ENCODE measurements around the gene LLCFC1. TPM values are rescaled to one million over a fixed set of nuclear protein-coding genes. Genes with fewer than 3 reads are reported as not detected.

LLCFC1 gene
- total RNA-seq, 2 experiments from 2014 or later = not detected

DNA sequence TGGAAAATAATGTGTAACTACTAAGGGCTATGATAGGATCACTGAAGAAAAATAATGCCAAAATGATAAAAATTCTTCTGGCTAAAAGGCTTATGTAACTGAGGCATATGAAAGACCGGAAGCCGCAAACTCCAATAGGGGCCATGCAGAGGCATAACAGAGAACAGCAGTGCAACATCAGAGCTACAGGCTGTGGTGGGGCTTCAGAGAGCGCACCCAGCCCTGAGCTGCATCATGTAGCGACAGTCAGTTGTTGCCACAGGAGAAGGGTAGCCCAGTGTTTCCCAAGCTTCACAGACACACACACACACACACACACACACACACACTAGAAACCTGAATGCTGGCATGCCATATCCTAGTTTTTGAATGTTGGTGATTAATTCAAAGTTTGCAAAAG lies 9.3 kb downstream of the LLCFC1 start:
- H3K27ac Mint-ChIP-seq = no peak overlapping the region
- peaks cover 5% of the 10 kb centered on the region for H3K27me3 Mint-ChIP-seq
- H3K36me3 Mint-ChIP-seq = no peaks in the 10 kb centered on the region
- H3K4me3 Mint-ChIP-seq = no peak overlapping the region
- no peak for DNase-seq
- H3K9me3 Mint-ChIP-seq = no peaks in the 10 kb centered on the region
- H3K4me1 Mint-ChIP-seq = no peaks in the 10 kb centered on the region

DNA sequence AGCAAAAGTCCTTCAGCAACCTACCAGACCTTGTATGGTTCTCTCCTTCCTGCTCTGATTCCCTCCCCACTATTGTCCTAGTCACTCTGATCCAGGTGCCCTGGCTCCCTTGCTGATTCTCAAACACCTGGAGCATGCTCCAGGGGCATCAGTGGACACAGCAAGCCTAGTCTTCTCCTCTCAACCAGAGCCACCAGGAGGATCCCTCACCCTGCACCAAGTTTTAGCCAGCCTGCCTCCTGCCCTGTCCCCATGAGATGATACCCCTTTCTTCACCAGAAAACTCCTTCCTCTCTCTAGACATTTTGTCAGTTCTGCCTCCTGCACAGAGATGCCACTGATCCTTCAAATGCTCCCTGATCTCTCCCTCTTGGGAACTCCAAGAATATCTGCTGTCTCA lies 11.0 kb downstream of the LLCFC1 start:
- Mint-ChIP-seq H3K9me3 (peaks cover 4% of the 10 kb centered on the region), H3K4me1 (no peaks in the 10 kb centered on the region), H3K27ac (no peak overlapping the region), H3K27me3 (peaks cover 5% of the 10 kb centered on the region), H3K36me3 (peaks cover 3% of the 10 kb centered on the region), H3K4me3 (no peak overlapping the region)
- DNase-seq = no peak

DNA sequence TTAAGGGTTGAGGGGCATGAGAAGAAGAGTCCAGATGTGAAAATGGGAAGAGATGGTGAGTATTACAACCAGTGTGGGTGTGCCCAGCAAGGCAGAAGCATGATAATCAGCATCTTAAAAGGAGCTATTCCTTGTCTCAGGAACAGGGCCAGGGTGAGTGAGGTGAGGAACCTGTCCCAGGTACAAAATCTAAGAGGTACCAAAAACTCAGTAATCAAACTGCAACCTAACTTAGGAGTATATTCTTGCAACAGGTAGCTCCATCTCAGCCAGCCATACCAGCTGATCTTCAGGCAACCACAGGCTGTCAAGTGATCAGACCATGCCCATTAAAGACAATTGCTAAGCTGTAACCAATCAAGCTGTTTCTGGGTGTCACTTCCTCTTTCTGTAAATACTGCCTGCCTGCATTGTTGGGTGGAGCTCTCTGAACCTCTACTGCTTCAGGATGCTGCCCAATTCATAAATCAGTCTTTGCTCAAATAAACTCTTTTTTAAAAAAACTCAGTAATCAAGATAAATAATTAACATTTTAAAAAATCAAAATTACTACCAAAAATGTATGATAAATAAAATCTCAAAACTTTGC lies 15.5 kb downstream of the LLCFC1 start:
- Mint-ChIP-seq H3K27ac (no peak overlapping the region), H3K36me3 (peaks cover 5% of the 10 kb centered on the region), H3K4me1 (no peaks in the 10 kb centered on the region), H3K9me3 (peaks cover 17% of the 10 kb centered on the region), H3K27me3 (peaks cover 5% of the 10 kb centered on the region), H3K4me3 (no peak overlapping the region)
- DNase-seq = no peak

DNA sequence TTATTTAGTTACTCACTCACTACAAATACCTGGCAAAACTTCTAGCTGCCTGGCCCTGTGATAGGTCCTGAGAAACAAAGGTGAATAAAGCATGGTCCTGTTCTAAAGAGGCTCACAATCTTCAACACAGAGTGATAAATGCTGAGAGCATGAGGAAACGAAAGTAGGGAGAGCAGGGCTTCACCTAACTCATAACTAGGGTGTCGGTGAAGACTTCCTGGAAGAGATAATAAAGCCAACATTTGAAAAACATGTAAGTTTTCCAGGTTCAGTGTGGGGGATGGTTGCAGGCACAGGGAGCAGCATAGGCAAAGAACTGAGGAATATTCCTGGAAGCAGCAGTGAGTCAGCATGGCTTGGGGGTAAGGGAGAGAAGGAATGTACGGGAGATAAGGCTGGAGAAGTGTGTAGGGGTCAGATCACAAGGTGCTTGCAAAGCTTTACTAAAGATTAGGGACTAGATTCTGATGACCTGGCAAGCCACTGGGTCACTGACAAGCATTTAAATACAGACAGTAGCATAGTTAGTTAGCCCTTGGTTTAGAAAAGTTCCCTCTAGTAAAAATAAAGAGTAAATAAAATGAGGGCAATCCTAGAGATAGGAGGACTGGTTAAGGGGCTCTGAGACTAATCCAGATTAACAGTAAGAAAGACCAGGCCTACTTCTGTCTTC lies 17.8 kb downstream of the LLCFC1 start:
- Mint-ChIP-seq H3K4me3 (no peak overlapping the region), H3K9me3 (peaks cover 17% of the 10 kb centered on the region), H3K36me3 (peaks cover 5% of the 10 kb centered on the region), H3K27ac (no peak overlapping the region), H3K4me1 (no peaks in the 10 kb centered on the region), H3K27me3 (no peaks in the 10 kb centered on the region)
- no peak for DNase-seq

DNA sequence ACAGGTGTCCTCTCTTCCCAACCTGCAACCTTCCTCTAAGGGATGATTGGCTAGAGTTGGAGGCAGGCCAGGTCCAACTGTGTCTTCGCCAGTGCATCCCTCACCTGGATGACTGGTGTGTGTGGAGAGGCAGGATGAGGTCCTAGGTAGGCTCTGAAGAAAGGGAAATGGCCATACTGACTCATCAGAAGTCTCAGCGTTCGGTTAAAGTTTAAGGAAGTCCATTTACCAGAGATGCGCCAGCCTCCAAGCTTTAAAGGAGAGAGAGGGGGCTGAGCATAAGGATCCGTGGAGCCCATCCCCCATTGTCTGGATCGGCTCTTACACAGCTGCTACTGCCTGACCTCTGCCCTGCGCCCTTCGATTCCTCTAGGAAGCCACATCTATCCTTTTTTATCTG lies 18.4 kb downstream of the LLCFC1 start:
- Mint-ChIP-seq H3K27me3 (no peaks in the 10 kb centered on the region), H3K36me3 (peaks cover 5% of the 10 kb centered on the region), H3K9me3 (peaks cover 17% of the 10 kb centered on the region), H3K4me1 (no peaks in the 10 kb centered on the region), H3K27ac (no peak overlapping the region), H3K4me3 (no peak overlapping the region)
- DNase-seq = no peak

DNA sequence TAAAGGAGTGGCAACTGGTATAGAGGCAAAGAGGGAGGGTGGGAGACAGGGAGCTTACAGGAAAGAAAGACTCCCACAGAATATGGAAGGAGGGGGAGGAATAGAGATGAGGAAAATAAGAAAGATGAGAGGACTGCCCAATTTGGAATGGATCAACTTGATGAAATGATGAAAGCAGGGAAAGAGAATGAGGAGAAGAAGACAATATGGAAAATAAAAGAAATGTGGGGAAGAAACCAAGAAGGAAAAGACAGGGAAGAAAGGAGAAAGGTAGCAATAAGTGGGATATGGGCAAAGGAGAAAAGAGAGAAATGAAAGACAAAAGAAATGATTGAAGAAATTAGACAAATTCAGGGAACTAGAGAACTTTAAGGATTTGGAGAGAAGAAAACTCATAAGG lies 19.9 kb downstream of the LLCFC1 start:
- Mint-ChIP-seq H3K4me1 (no peaks in the 10 kb centered on the region), H3K27me3 (no peaks in the 10 kb centered on the region), H3K27ac (no peak overlapping the region), H3K9me3 (peaks cover 17% of the 10 kb centered on the region), H3K36me3 (peaks cover 2% of the 10 kb centered on the region), H3K4me3 (no peak overlapping the region)
- no peak for DNase-seq

DNA sequence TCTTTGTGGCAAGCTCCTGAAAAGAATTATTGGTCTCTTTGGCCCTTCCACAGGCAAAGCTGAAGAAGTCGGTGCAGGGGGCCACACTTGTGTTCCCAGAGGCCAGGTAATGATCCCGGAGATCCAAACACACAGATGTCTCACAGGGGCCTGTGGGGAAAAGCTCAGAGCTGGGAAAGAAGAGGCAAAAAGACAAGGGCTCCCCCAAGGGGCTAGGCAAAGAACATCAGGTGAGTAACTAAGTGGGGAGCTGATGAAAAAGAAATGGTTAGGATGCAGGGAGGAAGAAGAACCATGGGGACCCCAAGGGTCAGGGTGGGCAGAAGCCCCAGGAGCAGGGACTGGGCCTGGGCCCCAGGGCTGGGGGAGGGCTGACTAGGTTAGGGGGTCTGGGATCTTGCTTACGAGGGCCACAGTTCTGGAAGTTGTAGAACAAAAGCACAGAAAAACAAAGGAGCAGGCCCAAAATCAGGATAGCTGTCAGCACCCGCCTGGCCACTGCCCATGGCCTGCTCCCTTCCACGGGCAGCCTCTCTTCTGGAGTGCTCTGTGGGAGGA lies 21.8 kb downstream of the LLCFC1 start:
- H3K27ac Mint-ChIP-seq = no peak overlapping the region
- H3K9me3 Mint-ChIP-seq = peaks cover 6% of the 10 kb centered on the region
- no peaks in the 10 kb centered on the region for H3K36me3 Mint-ChIP-seq
- H3K4me1 Mint-ChIP-seq = no peaks in the 10 kb centered on the region
- no peak for DNase-seq
- H3K4me3 Mint-ChIP-seq = no peak overlapping the region
- H3K27me3 Mint-ChIP-seq = no peaks in the 10 kb centered on the region

DNA sequence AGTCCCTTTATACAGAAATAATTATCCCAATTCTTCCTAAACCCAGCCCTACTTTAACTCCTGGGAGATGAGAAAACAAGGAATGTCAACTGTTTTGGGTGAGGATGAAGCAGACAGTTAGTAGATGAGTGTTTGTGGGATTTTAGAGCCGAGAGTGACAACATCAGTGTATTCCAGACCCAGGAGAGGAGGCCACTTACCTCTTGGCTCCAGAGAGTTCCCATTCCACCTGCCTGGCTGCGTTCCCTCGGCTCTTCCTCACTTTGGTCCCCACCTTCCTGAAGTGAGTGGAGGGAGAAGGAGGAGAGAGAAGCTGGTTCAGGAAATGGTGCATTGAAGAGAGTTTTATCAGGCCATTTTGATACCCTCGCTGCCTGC lies 22.3 kb downstream of the LLCFC1 start:
- Mint-ChIP-seq H3K27me3 (no peaks in the 10 kb centered on the region), H3K36me3 (no peaks in the 10 kb centered on the region), H3K27ac (no peak overlapping the region), H3K9me3 (peaks cover under 1% of the 10 kb centered on the region), H3K4me3 (no peak overlapping the region), H3K4me1 (no peaks in the 10 kb centered on the region)
- no peak for DNase-seq

DNA sequence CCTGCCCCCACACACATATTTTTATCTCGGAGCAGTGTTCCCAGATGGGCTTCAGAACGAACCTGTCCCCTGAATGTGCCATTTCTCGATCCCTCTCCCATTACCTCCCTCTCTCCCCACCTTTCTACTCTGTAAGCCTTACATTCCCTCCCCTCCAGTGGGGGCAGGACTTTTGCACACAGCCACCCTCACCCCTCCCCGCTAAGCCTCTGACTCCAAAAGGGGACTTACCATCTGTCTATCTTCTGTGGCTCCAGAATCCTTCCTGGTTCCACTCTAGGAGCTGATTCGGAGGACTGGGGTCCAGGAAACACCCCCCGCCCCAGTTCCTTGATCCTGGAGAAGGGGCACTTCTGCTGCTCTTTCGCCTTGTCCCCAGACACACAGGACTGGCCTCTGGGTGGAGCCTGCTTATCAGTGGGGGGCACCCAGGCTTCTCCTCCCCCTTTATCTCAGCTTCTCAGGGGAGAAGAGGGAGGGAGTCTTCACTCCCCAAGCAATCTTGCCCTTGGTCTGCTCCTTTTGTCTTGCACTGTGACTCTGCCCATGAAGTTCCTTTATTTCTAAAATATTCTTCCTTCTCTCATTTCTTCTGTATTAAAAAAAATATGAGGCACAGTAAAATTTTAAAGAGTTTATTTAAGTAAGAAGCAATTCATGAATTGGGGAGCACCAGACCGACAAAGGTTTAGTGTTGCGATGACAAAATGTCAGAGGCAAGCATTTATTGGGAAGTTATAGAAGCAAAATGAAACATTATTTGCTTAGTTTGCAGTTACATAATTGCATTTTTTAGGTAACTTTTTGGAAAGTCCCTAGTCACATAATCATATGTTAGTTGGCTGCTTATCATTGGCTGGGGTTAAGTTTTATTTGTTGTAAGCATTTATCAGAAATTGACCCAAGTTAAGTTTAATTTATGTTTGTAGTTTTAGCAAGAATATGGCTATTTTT lies 23.0 kb downstream of the LLCFC1 start, which contains the start of gene KEL:
Gene KEL, minus strand, starts transcription at position 391 of the 954 bp plus-strand sequence. Its CDS starts 157 bp downstream, at position 234.
- H3K27ac Mint-ChIP-seq = no peak within 1 kb of the TSS
- no peaks in the 10 kb centered on the region for H3K4me1 Mint-ChIP-seq
- H3K4me3 Mint-ChIP-seq = no peak within 1 kb of the TSS
- DNase-seq = no peak
- H3K36me3 Mint-ChIP-seq = no peaks in the 10 kb centered on the region
- H3K27me3 Mint-ChIP-seq = no peaks in the 10 kb centered on the region
- no peaks in the 10 kb centered on the region for H3K9me3 Mint-ChIP-seq

DNA sequence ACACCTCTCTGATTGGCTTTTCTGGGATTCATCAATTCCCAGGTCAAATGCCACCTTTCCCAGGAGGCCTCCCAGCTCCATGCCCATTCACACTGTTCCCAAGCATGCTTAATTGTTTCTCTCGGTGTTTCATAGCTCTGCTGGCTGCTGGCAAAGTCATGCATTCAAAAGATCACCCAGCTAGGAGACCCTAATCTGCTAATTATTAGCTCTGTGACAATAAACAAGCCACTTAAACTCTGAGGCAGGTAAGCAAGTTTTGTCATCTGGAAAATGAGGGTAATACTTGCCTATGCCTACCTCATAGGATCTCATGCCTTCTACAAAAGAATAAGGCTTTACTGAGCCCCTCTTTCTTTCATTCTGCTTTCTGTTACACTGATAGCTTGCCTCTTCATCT lies 23.7 kb downstream of the LLCFC1 start:
- DNase-seq = no peak
- Mint-ChIP-seq H3K27ac (no peak overlapping the region), H3K36me3 (no peaks in the 10 kb centered on the region), H3K9me3 (no peaks in the 10 kb centered on the region), H3K4me1 (no peaks in the 10 kb centered on the region), H3K27me3 (no peaks in the 10 kb centered on the region), H3K4me3 (no peak overlapping the region)

DNA sequence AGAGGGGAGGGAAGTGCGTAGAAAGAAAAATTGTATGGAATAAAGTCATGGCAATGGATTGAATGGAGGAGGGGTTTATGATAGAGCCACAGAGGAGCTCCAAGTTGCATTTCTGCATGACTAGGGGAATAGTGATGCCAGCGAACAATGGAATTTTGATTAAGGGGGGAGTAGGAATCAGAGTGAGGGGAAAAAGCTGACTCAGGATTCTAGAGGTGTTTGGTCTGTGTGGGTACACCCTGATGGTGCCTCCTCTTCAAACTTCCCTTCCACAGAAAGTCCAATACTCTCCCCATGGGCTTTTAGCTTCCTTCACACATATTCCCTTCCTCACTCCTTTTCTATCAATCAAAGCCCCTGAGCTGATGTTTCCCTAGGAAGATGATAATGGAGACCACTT lies 24.7 kb downstream of the LLCFC1 start:
- DNase-seq = no peak
- H3K9me3 Mint-ChIP-seq = no peaks in the 10 kb centered on the region
- H3K27ac Mint-ChIP-seq = no peak overlapping the region
- no peaks in the 10 kb centered on the region for H3K4me1 Mint-ChIP-seq
- H3K27me3 Mint-ChIP-seq = peaks cover 7% of the 10 kb centered on the region
- H3K4me3 Mint-ChIP-seq = no peak overlapping the region
- no peaks in the 10 kb centered on the region for H3K36me3 Mint-ChIP-seq

DNA sequence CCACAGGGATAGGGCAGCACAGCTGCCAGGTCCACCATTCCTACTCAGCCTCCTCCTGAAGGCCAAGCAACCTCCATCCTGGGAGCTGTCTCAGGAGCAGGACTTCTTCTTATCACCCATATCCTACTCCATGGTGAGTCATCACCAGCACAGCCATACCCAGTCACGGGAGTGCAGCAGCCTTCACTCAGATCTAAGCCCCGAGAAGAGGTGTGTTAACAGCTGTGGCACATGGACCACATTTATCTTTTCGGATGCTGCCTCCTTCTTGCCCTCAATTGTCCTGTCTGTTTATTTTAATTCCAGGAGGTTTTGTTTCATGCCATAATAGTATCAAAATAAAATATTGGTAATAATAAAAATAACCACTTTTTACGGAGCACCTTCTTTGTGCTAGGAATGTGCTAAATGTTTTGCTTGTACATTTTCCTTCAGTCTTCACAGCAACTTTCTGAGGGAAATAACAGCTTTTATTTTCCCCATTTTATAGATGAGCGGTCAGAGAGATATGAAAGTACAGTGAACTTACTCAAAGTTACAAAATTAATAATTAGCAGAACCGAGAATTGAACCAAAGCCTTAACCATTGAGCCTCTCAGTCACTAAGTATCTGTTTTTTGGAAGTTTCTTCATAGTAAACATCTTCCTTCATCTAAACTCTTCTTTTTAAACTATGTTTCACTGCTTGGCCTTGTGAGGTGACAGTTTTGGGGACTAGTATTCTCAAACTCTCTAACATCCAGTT lies 25.4 kb downstream of the LLCFC1 start:
- H3K27me3 Mint-ChIP-seq = peaks cover 9% of the 10 kb centered on the region
- no peak overlapping the region for H3K27ac Mint-ChIP-seq
- H3K4me3 Mint-ChIP-seq = no peak overlapping the region
- no peak for DNase-seq
- H3K4me1 Mint-ChIP-seq = no peaks in the 10 kb centered on the region
- H3K36me3 Mint-ChIP-seq = no peaks in the 10 kb centered on the region
- no peaks in the 10 kb centered on the region for H3K9me3 Mint-ChIP-seq

DNA sequence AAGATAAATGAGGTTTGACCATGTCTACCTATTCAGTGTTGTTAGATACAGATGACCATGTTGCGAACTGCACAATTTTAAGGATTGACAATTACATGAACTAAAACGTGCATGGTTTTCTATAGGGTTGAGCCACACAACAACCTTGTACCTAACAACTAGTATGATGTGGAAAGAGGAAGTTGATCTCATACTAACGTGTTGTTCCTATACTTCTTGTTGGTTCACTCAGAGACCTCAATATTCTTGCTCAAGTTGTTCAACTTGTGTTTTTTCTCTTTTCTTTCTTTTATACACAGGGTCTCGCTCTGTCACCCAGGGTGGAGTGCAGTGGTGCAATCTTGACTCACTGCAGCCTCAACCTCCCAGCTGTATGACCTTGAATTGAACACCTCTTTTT lies 28.9 kb downstream of the LLCFC1 start:
- H3K4me1 Mint-ChIP-seq = no peaks in the 10 kb centered on the region
- no peak overlapping the region for H3K27ac Mint-ChIP-seq
- no peak for DNase-seq
- peaks cover 20% of the 10 kb centered on the region for H3K27me3 Mint-ChIP-seq
- H3K9me3 Mint-ChIP-seq = no peaks in the 10 kb centered on the region
- H3K4me3 Mint-ChIP-seq = no peak overlapping the region
- H3K36me3 Mint-ChIP-seq = no peaks in the 10 kb centered on the region

DNA sequence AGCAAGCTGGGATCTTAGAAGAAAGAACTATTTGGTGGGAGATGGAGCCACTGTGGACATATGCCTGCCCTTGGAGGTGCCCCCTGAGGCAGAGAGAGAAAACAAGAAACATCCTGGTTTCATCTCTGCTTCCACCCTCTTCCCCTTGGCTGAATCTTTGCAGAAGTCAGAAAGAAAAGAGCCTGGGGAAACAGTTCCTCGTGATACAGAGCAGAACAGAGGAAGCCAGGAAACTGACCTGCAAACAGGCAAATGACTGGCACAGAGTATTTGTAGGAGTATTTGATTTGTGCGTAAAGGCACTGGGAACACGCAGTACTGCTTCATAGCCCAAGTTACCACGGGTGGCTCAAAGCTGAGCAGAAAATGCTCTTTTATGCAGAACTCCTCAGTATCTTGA lies 29.9 kb downstream of the LLCFC1 start:
- H3K27me3 Mint-ChIP-seq = peaks cover 20% of the 10 kb centered on the region
- H3K9me3 Mint-ChIP-seq = no peaks in the 10 kb centered on the region
- H3K4me3 Mint-ChIP-seq = no peak overlapping the region

More for the DNA sequence above, 29.9 kb downstream of the LLCFC1 start:
- H3K4me1 Mint-ChIP-seq = no peaks in the 10 kb centered on the region
- no peaks in the 10 kb centered on the region for H3K36me3 Mint-ChIP-seq
- no peak for DNase-seq
- no peak overlapping the region for H3K27ac Mint-ChIP-seq

Measured in activated naive CD8-positive, alpha-beta T cell treated with anti-CD3 and anti-CD28 coated beads for 36 hours (primary cell).